Pulmonary artery endothelial cell (primary cell): Measurements from ENCODE around the gene ATG3. TPM values are rescaled to one million over a fixed set of nuclear protein-coding genes. Genes with fewer than 3 reads are reported as not detected.
"Not testable (repeated sequence)": the region's sequence is repeated elsewhere in the genome, so short reads cannot be mapped to it uniquely, and the experiment has no call there.

Experiments used
- DNase-seq: peaks from one replicate; pipeline ENCODE4 v3.0.0-alpha.2; 2011; ENCODE audit warnings: low read depth, low spot score
- total RNA-seq: library from RNA; depleted of rRNA; stranded (reverse); fragments of >200 nt; gene quantifications from 2 replicates; pipeline ENCODE4 v1.2.3, GENCODE V29; 2014

Gene ATG3
- total RNA-seq, 1 donor from 2014 or later = 72.2 TPM

DNA sequence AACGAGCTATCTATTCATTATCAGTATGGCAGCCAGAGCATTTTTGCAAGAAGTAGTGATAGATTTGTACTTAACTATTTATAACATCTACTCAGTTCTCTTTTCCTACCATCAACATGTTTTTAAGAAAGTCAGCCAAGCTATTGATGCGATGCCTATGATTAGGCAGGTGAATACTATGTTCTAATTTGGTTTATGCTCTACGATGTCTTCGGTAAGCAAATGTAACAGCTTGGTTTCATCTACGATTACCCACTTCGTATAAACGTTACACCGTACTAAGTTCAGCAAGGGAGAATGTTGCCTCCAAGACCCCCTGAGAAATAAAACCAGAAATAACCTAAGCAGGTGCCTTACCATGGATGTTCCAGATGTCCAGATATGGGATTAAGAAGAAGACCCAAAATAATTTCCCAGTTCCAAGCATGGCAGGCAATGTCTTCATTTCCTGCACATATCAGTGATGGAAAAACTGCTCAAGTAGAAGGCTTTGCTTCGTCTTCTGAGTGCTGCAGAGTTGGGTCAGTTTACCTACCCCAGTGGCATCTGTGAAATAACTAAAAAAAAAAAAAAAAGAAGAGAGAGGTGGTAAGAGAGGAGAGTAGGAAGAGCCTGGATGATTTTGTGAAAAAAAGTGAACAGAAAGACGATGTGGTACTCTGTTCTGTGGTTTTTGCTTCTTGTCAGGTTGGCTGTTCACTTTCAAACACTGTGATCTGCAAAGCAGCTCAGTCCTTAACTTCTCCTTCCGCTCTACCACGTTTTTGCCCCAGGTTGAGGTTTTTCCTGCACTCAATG is 62.6 kb downstream of the ATG3 start, which contains the start of gene BTLA:
Gene BTLA, minus strand, starts transcription at position 559 of the 798 bp plus-strand sequence. Its CDS starts 114 bp downstream, at position 445.
- no peak for DNase-seq

DNA sequence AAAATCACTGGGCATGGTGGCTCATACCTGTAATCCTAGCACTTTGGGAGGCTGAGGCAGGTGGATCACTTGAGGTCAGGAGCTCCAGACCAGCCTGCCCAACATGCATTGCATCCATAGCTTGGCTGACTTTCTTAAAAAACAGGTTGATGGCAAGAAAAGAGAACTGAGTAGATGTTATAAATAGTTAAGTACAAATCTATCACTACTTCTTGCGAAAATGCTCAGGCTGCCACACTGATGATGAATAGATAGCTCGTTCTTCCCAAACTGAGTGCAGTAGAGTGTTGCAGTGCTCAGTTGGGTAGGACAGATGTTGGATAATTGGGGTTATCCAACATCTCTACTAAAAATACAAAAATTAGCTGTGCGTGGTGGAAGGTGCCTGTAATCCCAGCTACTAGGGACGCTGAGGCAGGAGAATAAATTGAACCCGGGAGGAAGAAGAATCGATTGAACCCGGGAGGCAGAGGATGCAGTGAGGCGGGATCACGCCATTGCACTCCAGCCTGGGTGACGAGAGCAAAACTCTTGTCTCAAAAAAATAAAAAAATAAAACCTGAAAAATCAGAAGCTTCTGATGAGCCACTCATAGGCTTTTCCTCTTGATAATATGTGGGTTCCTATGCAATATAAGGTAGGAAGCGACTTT is 63.7 kb downstream of the ATG3 start:
- no peak for DNase-seq

DNA sequence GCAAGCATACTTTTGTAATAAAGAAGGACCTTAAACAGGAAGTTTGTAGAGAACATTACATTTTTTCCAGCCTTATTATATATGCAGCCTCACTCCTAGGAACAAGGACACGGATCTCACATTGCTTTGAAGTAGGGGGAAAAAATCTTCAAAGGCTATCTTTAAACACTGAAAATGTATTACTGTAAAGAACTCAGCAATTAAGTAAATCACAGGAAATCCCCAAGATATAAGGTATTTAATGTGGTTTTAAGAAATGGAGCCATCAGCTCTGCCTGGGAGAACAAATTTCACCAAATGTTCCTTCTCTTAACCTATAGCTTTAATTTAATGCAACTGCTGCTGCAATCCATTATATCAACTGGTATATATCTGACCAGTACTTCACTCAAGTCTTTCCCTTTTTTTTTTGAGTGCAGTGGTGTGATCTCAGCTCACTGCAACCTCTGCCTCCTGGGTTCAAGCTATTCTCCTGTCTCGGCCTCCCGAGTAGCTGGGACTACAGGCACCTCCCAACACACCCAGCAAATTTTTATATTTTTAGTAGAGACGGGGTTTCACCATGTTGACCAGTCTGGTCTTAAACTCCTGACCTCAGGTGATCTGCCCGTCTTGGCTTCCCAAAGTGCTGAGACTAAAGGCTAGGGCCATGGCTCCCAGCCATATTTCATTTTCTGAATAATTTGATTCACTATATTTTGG is 65.2 kb downstream of the ATG3 start:
- no peak for DNase-seq

DNA sequence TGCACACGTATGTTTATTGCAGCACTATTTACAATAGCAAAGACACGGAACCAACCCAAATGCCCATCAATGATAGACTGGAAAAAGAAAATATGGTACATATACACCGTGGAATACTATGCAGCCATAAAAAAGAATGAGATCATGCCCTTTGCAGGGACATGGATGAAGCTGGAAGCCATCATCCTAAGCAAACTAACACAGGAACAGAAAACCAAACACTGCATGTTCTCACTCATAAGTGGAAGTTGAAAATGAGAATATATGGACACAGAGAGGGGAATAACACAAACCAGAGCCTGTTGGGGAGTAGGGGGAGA is 67.4 kb downstream of the ATG3 start:
- DNase-seq = not testable (repeated sequence)

DNA sequence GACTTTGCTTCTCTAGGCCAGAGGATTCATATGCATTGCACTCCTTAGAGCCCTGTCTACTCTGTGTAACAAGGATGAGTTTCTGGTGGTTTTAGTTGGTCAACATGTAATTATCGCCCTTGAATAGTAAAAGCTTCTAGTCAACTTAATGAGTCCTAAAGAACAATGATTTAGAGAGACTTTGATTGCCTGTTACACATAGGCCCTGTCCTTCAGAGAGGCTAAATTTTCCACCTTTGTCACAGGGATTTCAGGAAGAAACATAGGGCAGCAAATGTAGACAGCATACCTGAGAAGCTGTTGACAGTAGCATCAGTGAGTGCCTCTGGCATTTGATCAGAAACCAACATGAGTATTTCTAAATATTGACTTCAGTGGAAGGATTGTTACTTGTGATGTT is 69.6 kb downstream of the ATG3 start:
- DNase-seq = no peak

DNA sequence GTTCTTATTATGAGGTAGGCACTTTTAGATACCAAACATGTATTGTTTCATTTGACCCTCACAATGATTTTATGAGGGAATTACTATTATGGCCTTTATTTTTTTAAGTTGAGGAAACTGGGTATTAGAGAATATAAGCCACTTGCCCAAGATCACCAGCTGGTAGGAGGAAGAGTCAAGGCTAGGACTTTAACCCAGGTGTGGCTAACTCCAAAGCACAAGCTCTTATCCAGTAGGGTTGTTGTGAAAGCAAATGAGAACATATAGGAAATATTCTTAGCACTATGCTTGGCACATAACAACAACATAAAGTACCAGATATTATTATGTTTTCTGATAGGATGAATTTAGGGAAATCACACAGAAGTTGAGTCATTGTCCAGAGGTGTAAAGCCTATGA is 70.4 kb downstream of the ATG3 start:
- no peak for DNase-seq

DNA sequence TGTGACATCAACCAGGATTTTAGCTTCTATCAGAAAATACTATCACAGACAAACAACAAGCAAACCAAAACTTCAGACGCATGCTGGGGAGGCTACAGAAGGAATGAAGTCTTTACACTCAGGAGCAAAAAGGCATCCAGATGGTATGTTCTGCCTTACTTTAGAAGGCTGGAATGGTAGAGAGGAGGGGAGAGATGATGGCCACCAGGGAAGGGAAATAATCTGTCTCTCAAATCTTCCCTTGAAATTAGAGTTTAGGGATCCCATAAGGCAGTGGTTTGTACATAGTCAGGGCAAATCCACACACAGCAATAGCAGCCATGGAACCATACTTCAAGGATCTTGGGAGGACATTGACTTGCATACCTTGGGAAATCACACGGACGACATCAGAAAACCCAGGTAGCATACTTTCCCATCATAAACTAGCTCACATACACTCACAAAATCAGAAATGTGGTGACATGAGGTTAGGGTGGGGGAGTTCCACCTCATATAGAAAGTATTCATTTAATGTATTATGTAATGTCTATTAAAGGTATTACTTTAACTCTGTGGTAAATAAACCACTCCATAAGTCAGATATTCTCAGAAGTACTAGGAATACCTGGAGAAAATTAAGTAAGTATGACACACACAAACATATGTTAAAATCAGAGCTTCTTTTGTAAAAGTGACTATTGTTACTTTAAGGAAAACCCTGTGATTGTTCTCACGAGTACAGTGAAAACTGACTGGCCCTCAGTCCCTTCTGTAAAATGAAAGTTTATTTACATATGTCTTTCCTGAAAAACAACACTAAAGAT is 71.9 kb downstream of the ATG3 start:
- DNase-seq = no peak

DNA sequence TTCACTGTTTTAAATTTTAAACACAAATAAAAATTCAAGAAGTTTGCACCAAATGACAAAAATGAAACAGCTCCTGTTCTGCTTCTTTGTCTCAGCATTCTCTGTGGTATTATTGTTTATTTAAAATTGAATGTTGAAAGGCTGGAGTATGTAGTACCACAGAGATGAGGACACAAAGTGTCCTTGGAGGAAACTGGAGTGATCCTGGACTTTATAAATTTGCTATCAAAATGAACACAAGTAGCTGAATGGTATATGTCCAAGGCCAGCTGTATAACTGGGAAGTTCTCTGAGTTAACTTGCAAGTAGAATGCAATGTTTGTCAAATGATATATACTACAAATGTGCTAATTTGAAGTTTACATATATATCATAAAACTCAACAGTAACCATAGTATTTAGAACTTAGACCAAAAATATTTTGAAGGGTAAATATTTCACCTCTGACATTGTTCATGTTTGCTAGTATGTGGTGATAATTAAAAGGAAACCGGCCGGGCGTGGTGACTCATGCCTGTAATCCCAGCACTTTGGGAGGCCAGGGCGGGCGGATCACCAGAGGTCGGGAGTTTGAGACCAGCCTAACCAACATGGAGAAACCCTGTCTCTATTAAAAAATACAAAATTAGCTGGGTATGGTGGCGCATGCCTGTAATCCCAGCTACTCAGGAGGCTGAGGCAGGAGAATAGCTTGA is 74.8 kb downstream of the ATG3 start:
- no peak for DNase-seq

DNA sequence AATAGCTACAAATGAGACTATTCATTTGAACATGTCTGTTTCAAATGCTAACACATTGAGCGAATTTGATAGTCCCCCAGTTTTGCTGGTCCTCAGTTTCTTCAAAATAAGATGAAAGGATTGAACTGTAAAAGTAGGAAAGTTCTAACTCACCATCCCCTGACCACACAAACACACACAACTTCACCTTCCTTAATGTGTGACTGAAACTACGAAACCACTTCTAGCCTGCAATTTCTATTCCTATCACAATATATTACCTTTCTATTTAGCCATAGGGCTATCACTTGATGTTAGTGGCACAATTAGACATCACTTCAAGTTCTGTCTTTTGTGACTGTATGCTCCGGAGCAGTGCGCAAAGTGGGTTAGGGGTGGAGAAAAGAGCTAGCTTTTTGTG is 77.4 kb downstream of the ATG3 start:
- no peak for DNase-seq

DNA sequence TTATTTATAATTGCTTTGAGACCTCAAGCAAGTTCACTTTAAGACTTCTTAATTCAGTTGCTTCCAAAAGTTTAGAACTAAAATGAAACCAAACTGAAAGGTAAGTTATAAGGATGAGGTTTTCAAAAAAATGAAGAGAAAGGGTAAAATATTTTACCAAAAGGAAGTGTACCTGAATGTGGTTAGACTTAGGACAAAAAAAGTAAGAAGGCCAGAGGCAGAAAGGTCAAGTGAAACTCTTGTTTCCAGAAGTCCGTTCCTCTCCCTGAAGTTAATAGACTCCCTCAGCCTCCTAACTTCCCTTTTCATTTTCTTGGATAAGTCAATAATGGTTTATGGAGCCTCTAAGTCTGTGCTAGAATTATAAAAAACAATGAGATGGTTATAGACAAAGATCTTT is 79.1 kb downstream of the ATG3 start:
- no peak for DNase-seq

Other genes starting within 250 kb of the ATG3 start
- 0.95 and 8.1 TPM in 2 replicates for gene CD200, start 228.8 kb downstream of the ATG3 start, total RNA-seq
- not detected in 2 replicates for gene BTLA, start 62.5 kb downstream of the ATG3 start, total RNA-seq
- gene SLC35A5, start 83 bp upstream of the ATG3 start, total RNA-seq = 27.0 and 46.1 TPM in 2 replicates
- 20.5 and 30.5 TPM in 2 replicates for gene CCDC80, start 79.2 kb upstream of the ATG3 start, total RNA-seq